ENCODE results near the gene MCU. TPM values are rescaled to one million over a fixed set of nuclear protein-coding genes. Genes with fewer than 3 reads are reported as not detected.

Gene MCU
- total and polyA plus RNA-seq, 2 of the 4 experiments (the other 2 are of a cell fraction) = 36.2 to 36.7 TPM

DNA sequence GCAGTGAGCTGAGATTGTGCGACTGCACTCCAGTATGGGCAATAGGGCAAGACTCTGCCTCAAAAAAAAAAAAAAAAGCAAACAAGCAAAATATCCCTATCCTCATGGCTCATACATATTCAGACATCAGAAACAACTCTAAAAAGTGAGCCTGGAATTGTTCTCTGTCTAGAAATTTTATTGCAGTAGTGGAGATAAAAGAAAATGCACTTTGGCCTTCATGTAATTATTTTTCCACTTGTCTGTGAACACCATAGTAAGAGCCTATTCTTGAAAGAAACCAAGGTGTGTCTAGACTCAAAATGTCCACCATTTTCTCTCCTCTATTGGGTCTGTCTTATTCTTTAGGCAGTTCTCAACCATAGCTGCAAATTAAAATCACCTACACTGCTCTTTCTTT, 30.5 kb upstream of the MCU start:
- DNase-seq (no peak), ATAC-seq (ENCODE audit: low read depth) (no peak)
- Histone ChIP-seq H2BK20ac (ENCODE audit: low read depth, low read length) (no peak overlapping the region), H3K14ac (replicated peaks; ENCODE audit: low read depth, low read length) (no peak overlapping the region), H3K4me2 (ENCODE audit: low read depth, low read length) (no peak overlapping the region), H2BK15ac (ENCODE audit: low read depth, low read length) (no peak overlapping the region), H4K20me1 (ENCODE audit: insufficient read depth, low read length) (no peaks in the 10 kb centered on the region), H3K4me3 (ENCODE audit: insufficient read depth, low read depth, low read length) (no peak overlapping the region), H2BK5ac (ENCODE audit: low read depth, low read length, poor library complexity, severe bottlenecking) (no peak overlapping the region), H2AK5ac (ENCODE audit: low read depth, low read length) (no peak overlapping the region), H3K9me1 (ENCODE audit: insufficient read depth, low read length) (0 out of 2 replicates have a peak, but pooled peaks cover 3% of the 10 kb centered on the region), H4K91ac (ENCODE audit: insufficient read depth, low read depth, low read length) (no peak overlapping the region), H3K27ac (ENCODE audit: insufficient read depth, low read length) (no peak overlapping the region), H2BK120ac (ENCODE audit: low read depth, low read length) (no peak overlapping the region), H3K18ac (ENCODE audit: low read depth, low read length) (no peak overlapping the region), H4K8ac (ENCODE audit: low read depth in 2 of 2, low read length in 2 of 2) (no peak overlapping the region), H3K9ac (ENCODE audit: low read depth, low read length) (no peak overlapping the region), H3K79me1 (ENCODE audit: low read depth in 1 of 2, low read length in 2 of 2) (no peaks in the 10 kb centered on the region), H2AFZ (replicated peaks; ENCODE audit: low read length, poor library complexity) (no peak overlapping the region), H3K23ac (ENCODE audit: low read depth, low read length) (no peak overlapping the region), H4K5ac (ENCODE audit: low read depth, low read length) (no peak overlapping the region), H3K4ac (ENCODE audit: low read depth, low read length) (no peak overlapping the region), H3K27me3 (ENCODE audit: control insufficient read depth, insufficient read depth, low read length) (no peaks in the 10 kb centered on the region), H3K56ac (ENCODE audit: extremely low read depth, insufficient read depth, low read length) (no peak overlapping the region), H3K9me3 (ENCODE audit: control insufficient read depth, insufficient read depth, low read length) (no peaks in the 10 kb centered on the region), H3K36me3 (ENCODE audit: control insufficient read depth, insufficient read depth, low read length) (no peaks in the 10 kb centered on the region), H3K4me1 (ENCODE audit: control insufficient read depth, insufficient read depth, low read length) (no peaks in the 10 kb centered on the region), H2AK9ac (replicated peaks; ENCODE audit: low read depth, low read length, poor library complexity) (no peak overlapping the region)
- dilution Hi-C loops (cut with HindIII; ENCODE audit: low sequenced_read_pairs, unreplicated experiment) = no loop called here
- in situ Hi-C loops (cut with MboI; ENCODE audit: low sequenced_read_pairs) = no loop called here
- CTCF ChIA-PET = no interaction called here
- no TSS peak for BruUV-seq (replicated peaks)
- WGBS, 2 experiments (ENCODE audit: extremely low coverage in 2 of 2, insufficient read length in 1 of 2) = no CpG with 5 or more reads among the region's 1 CpG
- POLR2A ChIA-PET (ENCODE audit: unreplicated experiment) = no interaction called here
- no peak for TF ChIP-seq POLR2A (IDR thresholded peaks at IDR 0.05; ENCODE audit: low read depth, low read length)
- TF ChIP-seq FOS (IDR thresholded peaks at IDR 0.05; ENCODE audit: low read depth, low read length) = no peak
- no peak for TF ChIP-seq RCOR1 (IDR thresholded peaks at IDR 0.05; ENCODE audit: insufficient replicate concordance, low read length)
- TF ChIP-seq CEBPB (IDR thresholded peaks at IDR 0.05; ENCODE audit: low read depth, low read length) = no peak
- TF ChIP-seq MAFK (IDR thresholded peaks at IDR 0.05; ENCODE audit: low read depth, low read length) = no peak
- intact Hi-C loops (cut with micrococcal nuclease) = no loop called here

Measured in IMR-90 (cell line).